GM23338 (cell line): ENCODE measurements around the gene AP3B2. TPM values are rescaled to one million over a fixed set of nuclear protein-coding genes. Genes with fewer than 3 reads are reported as not detected.

Experiments used
- ATAC-seq: fragments of 200-7000 bp; cut with Tn5 transposase; 3 replicates; pipeline ENCODE4 v1.9.1; 2020
- DNase-seq: peaks from one replicate; pipeline ENCODE4 v3.0.0-alpha.2; 2015; ENCODE audit warnings: low spot score
- H2AFZ ChIP-seq: fragments of 200-600 bp; sonication (generic); 2 replicates; pipeline ENCODE4 v1.8.0; 2016; ENCODE audit warnings: antibody characterized with exemption, mild to moderate bottlenecking, moderate library complexity
- H3F3A ChIP-seq: fragments of 200-600 bp; sonication (generic); replicated peaks from 2 replicates; pipeline ENCODE4 v1.8.0; 2017; ENCODE audit warnings: antibody characterized with exemption, mixed run types, low read depth
- H3K27ac ChIP-seq: fragments of 200-600 bp; sonication (generic); 2 replicates; pipeline ENCODE4 v1.6.1; 2016; ENCODE audit warnings: low read depth
- H3K27me3 ChIP-seq: fragments of 200-600 bp; sonication (generic); 2 replicates; pipeline ENCODE4 v1.8.0; 2016; ENCODE audit warnings: mild to moderate bottlenecking, mixed run types, moderate library complexity; ENCODE audit not compliant: insufficient read depth
- H3K36me3 ChIP-seq: fragments of 200-600 bp; sonication (generic); 2 replicates; pipeline ENCODE4 v1.8.0; 2016; ENCODE audit warnings: mild to moderate bottlenecking; ENCODE audit not compliant: insufficient read depth
- H3K4me1 ChIP-seq: fragments of 200-600 bp; sonication (generic); 2 replicates; pipeline ENCODE4 v1.8.0; 2016; ENCODE audit warnings: mild to moderate bottlenecking, moderate library complexity; ENCODE audit not compliant: insufficient read depth
- H3K4me2 ChIP-seq: fragments of 200-600 bp; sonication (generic); 2 replicates; pipeline ENCODE4 v1.7.1; 2017; ENCODE audit warnings: mixed run types
- H3K4me3 ChIP-seq: fragments of 200-600 bp; sonication (generic); 2 replicates; pipeline ENCODE4 v1.6.1; 2016; ENCODE audit warnings: mixed run types
- H3K79me2 ChIP-seq: fragments of 200-600 bp; sonication (generic); replicated peaks from 2 replicates; pipeline ENCODE4 v1.8.0; 2017; ENCODE audit warnings: mild to moderate bottlenecking; ENCODE audit not compliant: insufficient read depth
- H3K9me2 ChIP-seq: fragments of 200-600 bp; sonication (generic); 2 replicates; pipeline ENCODE4 v1.8.0; 2017; ENCODE audit not compliant: insufficient read depth
- H4K20me1 ChIP-seq: fragments of 200-600 bp; sonication (generic); replicated peaks from 2 replicates; pipeline ENCODE4 v1.8.0; 2017; ENCODE audit warnings: mild to moderate bottlenecking; ENCODE audit not compliant: insufficient read depth
- H3K27ac Mint-ChIP-seq: 2 replicates; pipeline ENCODE4 v1.8.0; 2020; ENCODE audit warnings: inconsistent platforms, mild to moderate bottlenecking, moderate library complexity, mixed read lengths
- H3K27me3 Mint-ChIP-seq: 3 replicates; pipeline ENCODE4 v1.8.0; 2022; ENCODE audit warnings: low read depth, mild to moderate bottlenecking, moderate library complexity, mixed read lengths, inconsistent platforms; ENCODE audit not compliant: insufficient read depth, poor library complexity
- H3K36me3 Mint-ChIP-seq: 3 replicates; pipeline ENCODE4 v1.8.0; 2021; ENCODE audit warnings: low read depth, mild to moderate bottlenecking, inconsistent platforms, moderate library complexity, mixed read lengths
- H3K4me1 Mint-ChIP-seq: 3 replicates; pipeline ENCODE4 v1.8.0; 2020; ENCODE audit warnings: mild to moderate bottlenecking, inconsistent platforms, mixed read lengths
- H3K4me3 Mint-ChIP-seq: 3 replicates; pipeline ENCODE4 v1.8.0; 2021; ENCODE audit warnings: moderate library complexity, mild to moderate bottlenecking, inconsistent platforms, mixed read lengths
- H3K9me3 Mint-ChIP-seq: 3 replicates; pipeline ENCODE4 v1.8.0; 2020; ENCODE audit warnings: moderate library complexity, mild to moderate bottlenecking, inconsistent platforms, mixed read lengths
- CTCF ChIP-seq, 2 experiments: fragments of 200-600 bp in 1 of 2; sonication (generic) in 1 of 2; conservative IDR thresholded peaks; 2 replicates each; pipeline versions ENCODE4 v1.5.1 to v1.6.1; 2016 to 2017; ENCODE audit warnings: antibody characterized with exemption in 2 of 2, low read depth in 2 of 2, mild to moderate bottlenecking in 2 of 2, moderate library complexity in 1 of 2
- EZH2 ChIP-seq: fragments of 200-600 bp; sonication (generic); IDR thresholded peaks from one replicate; pipeline ENCODE4 v1.8.0; 2017; ENCODE audit warnings: antibody characterized with exemption, mild to moderate bottlenecking, low read depth; ENCODE audit not compliant: unreplicated experiment
- NANOG ChIP-seq: IDR thresholded peaks from 2 replicates; pipeline ENCODE4 v1.6.1; 2016; ENCODE audit warnings: antibody characterized with exemption, borderline replicate concordance
- POLR2AphosphoS5 ChIP-seq: IDR thresholded peaks from 2 replicates; pipeline ENCODE4 v1.6.1; 2016; ENCODE audit warnings: antibody characterized with exemption, low read depth
- STAT1 ChIP-seq: IDR thresholded peaks from one replicate; pipeline ENCODE4 v1.6.1; 2016; ENCODE audit warnings: antibody characterized with exemption; ENCODE audit not compliant: unreplicated experiment
- ZNF331 ChIP-seq: fragments of 250-450 bp; sonication (Bioruptor Pico); IDR thresholded peaks from 2 replicates; pipeline ENCODE4 v1.5.0; 2020; ENCODE audit warnings: low read depth, mild to moderate bottlenecking, moderate library complexity
- polyA plus RNA-seq: library from polyadenylated mRNA; unstranded; fragments of >200 nt; fragmentation: Nextera tagmentation; extraction: Ambion mirVana; gene quantifications from 2 replicates; pipeline ENCODE4 v1.2.1, GENCODE V29; 2016
- total RNA-seq: library from RNA; depleted of rRNA; stranded (reverse); fragments of >200 nt; shearing (Covaris generic); gene quantifications from 2 replicates; pipeline ENCODE4 v1.2.3, GENCODE V29; 2014
- TF ChIP-seq, protein P1 (sequence below): fragments of 250-450 bp; sonication (Bioruptor Pico); IDR thresholded peaks from 2 replicates; pipeline ENCODE4 v1.5.0; 2020; ENCODE audit warnings: mild to moderate bottlenecking, moderate library complexity

AP3B2 gene
- total and polyA plus RNA-seq, 2 experiments from 2014 or later: 9.5 to 19.2 TPM

DNA sequence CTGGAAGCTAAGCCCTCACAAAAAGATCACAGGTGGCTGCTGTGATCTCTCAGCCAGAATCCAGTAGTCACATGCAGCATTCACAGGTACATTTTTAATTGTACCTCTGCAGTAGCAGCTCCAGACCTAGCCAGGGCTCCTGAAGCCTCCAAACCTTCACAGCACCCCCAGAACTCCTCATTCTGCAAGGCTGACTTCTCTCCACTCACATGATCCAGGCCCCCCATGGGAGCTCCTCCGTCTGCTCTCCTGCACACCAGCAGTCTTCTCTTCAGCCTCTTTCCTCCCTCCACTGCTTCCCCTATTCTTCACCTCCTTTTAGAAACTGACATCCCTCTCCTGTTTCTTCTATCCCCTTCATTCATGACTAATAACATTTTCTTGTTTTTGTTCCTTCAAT lies 49.3 kb downstream of the AP3B2 start (continued):
- TF ChIP-seq, protein P1, sequence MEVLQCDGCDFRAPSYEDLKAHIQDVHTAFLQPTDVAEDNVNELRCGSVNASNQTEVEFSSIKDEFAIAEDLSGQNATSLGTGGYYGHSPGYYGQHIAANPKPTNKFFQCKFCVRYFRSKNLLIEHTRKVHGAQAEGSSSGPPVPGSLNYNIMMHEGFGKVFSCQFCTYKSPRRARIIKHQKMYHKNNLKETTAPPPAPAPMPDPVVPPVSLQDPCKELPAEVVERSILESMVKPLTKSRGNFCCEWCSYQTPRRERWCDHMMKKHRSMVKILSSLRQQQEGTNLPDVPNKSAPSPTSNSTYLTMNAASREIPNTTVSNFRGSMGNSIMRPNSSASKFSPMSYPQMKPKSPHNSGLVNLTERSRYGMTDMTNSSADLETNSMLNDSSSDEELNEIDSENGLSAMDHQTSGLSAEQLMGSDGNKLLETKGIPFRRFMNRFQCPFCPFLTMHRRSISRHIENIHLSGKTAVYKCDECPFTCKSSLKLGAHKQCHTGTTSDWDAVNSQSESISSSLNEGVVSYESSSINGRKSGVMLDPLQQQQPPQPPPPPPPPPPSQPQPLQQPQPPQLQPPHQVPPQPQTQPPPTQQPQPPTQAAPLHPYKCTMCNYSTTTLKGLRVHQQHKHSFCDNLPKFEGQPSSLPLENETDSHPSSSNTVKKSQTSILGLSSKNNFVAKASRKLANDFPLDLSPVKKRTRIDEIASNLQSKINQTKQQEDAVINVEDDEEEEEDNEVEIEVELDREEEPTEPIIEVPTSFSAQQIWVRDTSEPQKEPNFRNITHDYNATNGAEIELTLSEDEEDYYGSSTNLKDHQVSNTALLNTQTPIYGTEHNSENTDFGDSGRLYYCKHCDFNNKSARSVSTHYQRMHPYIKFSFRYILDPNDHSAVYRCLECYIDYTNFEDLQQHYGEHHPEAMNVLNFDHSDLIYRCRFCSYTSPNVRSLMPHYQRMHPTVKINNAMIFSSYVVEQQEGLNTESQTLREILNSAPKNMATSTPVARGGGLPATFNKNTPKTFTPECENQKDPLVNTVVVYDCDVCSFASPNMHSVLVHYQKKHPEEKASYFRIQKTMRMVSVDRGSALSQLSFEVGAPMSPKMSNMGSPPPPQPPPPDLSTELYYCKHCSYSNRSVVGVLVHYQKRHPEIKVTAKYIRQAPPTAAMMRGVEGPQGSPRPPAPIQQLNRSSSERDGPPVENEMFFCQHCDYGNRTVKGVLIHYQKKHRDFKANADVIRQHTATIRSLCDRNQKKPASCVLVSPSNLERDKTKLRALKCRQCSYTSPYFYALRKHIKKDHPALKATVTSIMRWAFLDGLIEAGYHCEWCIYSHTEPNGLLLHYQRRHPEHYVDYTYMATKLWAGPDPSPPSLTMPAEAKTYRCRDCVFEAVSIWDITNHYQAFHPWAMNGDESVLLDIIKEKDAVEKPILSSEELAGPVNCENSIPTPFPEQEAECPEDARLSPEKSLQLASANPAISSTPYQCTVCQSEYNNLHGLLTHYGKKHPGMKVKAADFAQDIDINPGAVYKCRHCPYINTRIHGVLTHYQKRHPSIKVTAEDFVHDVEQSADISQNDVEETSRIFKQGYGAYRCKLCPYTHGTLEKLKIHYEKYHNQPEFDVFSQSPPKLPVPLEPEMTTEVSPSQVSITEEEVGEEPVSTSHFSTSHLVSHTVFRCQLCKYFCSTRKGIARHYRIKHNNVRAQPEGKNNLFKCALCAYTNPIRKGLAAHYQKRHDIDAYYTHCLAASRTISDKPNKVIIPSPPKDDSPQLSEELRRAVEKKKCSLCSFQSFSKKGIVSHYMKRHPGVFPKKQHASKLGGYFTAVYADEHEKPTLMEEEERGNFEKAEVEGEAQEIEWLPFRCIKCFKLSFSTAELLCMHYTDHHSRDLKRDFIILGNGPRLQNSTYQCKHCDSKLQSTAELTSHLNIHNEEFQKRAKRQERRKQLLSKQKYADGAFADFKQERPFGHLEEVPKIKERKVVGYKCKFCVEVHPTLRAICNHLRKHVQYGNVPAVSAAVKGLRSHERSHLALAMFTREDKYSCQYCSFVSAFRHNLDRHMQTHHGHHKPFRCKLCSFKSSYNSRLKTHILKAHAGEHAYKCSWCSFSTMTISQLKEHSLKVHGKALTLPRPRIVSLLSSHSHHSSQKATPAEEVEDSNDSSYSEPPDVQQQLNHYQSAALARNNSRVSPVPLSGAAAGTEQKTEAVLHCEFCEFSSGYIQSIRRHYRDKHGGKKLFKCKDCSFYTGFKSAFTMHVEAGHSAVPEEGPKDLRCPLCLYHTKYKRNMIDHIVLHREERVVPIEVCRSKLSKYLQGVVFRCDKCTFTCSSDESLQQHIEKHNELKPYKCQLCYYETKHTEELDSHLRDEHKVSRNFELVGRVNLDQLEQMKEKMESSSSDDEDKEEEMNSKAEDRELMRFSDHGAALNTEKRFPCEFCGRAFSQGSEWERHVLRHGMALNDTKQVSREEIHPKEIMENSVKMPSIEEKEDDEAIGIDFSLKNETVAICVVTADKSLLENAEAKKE (CRISPR knock-in tag): no peak
- TF ChIP-seq ZNF331 (CRISPR knock-in tag): no peak
- TF ChIP-seq CTCF (conservative IDR thresholded peaks at IDR 0.05; ENCODE audit: low read depth in 2 of 2): no peak
- TF ChIP-seq NANOG: no peak

GRCh38 chr15:82656641-82657266 lies 52.9 kb downstream of the AP3B2 start:
- Mint-ChIP-seq H3K27me3 (peaks cover 6% of the 10 kb centered on the region), H3K27ac (no peak overlapping the region; the same call in 1 of the 2 replicates), H3K9me3 (no peaks in the 10 kb centered on the region), H3K4me3 (no peak overlapping the region), H3K4me1 (peaks cover 7% of the 10 kb centered on the region), H3K36me3 (no peaks in the 10 kb centered on the region; the same call in 2 of the 3 replicates)
- H4K20me1 ChIP-seq: no peaks in the 10 kb centered on the region
- no peak for ATAC-seq
- no peak for DNase-seq
- no peak overlapping the region for H3K4me2 ChIP-seq
- H3K27ac ChIP-seq: no peak overlapping the region
- no peaks in the 10 kb centered on the region for H3K36me3 ChIP-seq
- no peak overlapping the region for H3K4me3 ChIP-seq
- no peak overlapping the region for H2AFZ ChIP-seq
- no peaks in the 10 kb centered on the region for H3K9me2 ChIP-seq
- no peaks in the 10 kb centered on the region for H3K79me2 ChIP-seq
- H3K27me3 ChIP-seq: no peaks in the 10 kb centered on the region
- H3F3A ChIP-seq: no peaks in the 10 kb centered on the region
- no peaks in the 10 kb centered on the region for H3K4me1 ChIP-seq
- TF ChIP-seq STAT1: no peak
- no peak for TF ChIP-seq EZH2
- no peak for TF ChIP-seq ZNF331 (CRISPR knock-in tag)
- no peak for TF ChIP-seq NANOG
- no peak for TF ChIP-seq POLR2AphosphoS5
- TF ChIP-seq, protein P1 (CRISPR knock-in tag): no peak
